ENCODE measurements around the gene RPGRIP1.
A peak's percentile ranks its signal among the peaks of the same experiment; 100 is the strongest.
"Not testable (repeated sequence)": the region's sequence is repeated elsewhere in the genome, so short reads cannot be mapped to it uniquely, and the experiment has no call there.

RPGRIP1 gene

GRCh38 chr14:21258889-21259787 is 20.7 kb upstream of the RPGRIP1 start:
- DNase-seq, result no peak

GRCh38 chr14:21261824-21262223 is 18.1 kb upstream of the RPGRIP1 start:
- DNase-seq, result no peak

GRCh38 chr14:21262410-21262809 is 17.5 kb upstream of the RPGRIP1 start:
- no peak for DNase-seq

GRCh38 chr14:21263284-21264024 is 16.4 kb upstream of the RPGRIP1 start:
- no peak for DNase-seq

- no peak for DNase-seq
Measured at GRCh38 chr14:21264025-21264801, 15.7 kb upstream of the RPGRIP1 start.

- no peak for DNase-seq
Measured at GRCh38 chr14:21267431-21267845, 12.4 kb upstream of the RPGRIP1 start.

GRCh38 chr14:21267886-21268616 is 11.8 kb upstream of the RPGRIP1 start:
- DNase-seq, result no peak

- DNase-seq, result no peak
Measured at GRCh38 chr14:21268617-21269251, 11.1 kb upstream of the RPGRIP1 start.

GRCh38 chr14:21269252-21270046 is 10.4 kb upstream of the RPGRIP1 start, which contains the start of gene HNRNPC:
HNRNPC (minus strand) TSS chr14:21269442; CDS start chr14:21234193, 35,249 bp downstream.
- peak; percentile 100 for DNase-seq

GRCh38 chr14:21272661-21273060 is 7.2 kb upstream of the RPGRIP1 start:
- DNase-seq, result not testable (repeated sequence)

GRCh38 chr14:21275261-21275858 is 4.5 kb upstream of the RPGRIP1 start:
- no peak for DNase-seq

GRCh38 chr14:21278632-21279031 is 1.3 kb upstream of the RPGRIP1 start:
- DNase-seq, result no peak

GRCh38 chr14:21281917-21282316 is 2.0 kb downstream of the RPGRIP1 start:
- not testable (repeated sequence) for DNase-seq

- DNase-seq, result not testable (repeated sequence)
Measured at GRCh38 chr14:21286516-21286915, 6.6 kb downstream of the RPGRIP1 start.

GRCh38 chr14:21287168-21287567 is 7.3 kb downstream of the RPGRIP1 start:
- no peak for DNase-seq

GRCh38 chr14:21294026-21294425 is 14.1 kb downstream of the RPGRIP1 start:
- DNase-seq, result not testable (repeated sequence)

GRCh38 chr14:21298358-21298757 is 18.5 kb downstream of the RPGRIP1 start:
- no peak for DNase-seq

GRCh38 chr14:21299562-21300130 is 19.8 kb downstream of the RPGRIP1 start:
- DNase-seq, result no peak

- no peak for DNase-seq
Measured at GRCh38 chr14:21300892-21301291, 21.0 kb downstream of the RPGRIP1 start.

All from activated CD4-positive, CD25-positive, alpha-beta regulatory T cell treated with anti-CD3 and anti-CD28 coated beads, Interleukin-2, amount 50 U/mL, for 72 hours (primary cell).